ENCODE measurements around the gene SMPX. TPM values are rescaled to one million over a fixed set of nuclear protein-coding genes. Genes with fewer than 3 reads are reported as not detected.

The SMPX gene
- total and polyA plus RNA-seq, 9 of the 15 experiments (the other 6 are each of a cell fraction or from before 2014, with no cell fraction given), result not detected

DNA sequence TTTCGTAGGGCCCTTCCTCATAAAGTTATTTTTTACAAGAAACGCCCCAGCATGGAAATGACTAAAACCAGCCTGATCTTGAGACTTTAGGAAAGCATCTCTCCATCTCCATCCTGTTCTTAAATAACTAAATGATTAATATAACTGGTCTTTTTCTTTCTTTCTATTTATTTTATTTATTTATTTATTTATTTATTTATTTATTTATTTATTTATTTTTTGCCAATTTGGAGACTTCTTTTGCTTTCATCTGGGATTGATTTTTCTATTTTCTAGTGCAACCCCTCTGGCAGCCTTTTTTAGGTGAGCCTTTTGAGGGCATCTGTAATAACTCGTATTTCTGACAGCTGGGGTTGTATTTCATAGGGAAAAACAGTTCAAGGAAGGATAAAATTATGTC is 98.6 kb downstream of the SMPX start (continued):
- TF ChIP-seq ZBTB43 (CRISPR knock-in tag; IDR thresholded peaks at IDR 0.05), result no peak
- TF ChIP-seq, protein P1, sequence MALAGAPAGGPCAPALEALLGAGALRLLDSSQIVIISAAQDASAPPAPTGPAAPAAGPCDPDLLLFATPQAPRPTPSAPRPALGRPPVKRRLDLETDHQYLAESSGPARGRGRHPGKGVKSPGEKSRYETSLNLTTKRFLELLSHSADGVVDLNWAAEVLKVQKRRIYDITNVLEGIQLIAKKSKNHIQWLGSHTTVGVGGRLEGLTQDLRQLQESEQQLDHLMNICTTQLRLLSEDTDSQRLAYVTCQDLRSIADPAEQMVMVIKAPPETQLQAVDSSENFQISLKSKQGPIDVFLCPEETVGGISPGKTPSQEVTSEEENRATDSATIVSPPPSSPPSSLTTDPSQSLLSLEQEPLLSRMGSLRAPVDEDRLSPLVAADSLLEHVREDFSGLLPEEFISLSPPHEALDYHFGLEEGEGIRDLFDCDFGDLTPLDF (CRISPR knock-in tag; IDR thresholded peaks at IDR 0.05), result no peak
- TF ChIP-seq ZNF384 (IDR thresholded peaks at IDR 0.05; ENCODE audit: low read depth, low read length), result no peak
- no peak for TF ChIP-seq FOSL1 (tag; conservative IDR thresholded peaks at IDR 0.05)
- no peak for TF ChIP-seq ZKSCAN1 (IDR thresholded peaks at IDR 0.05; ENCODE audit: low read depth, low read length)
- no peak for TF ChIP-seq SMARCE1 (IDR thresholded peaks at IDR 0.05)
- TF ChIP-seq, protein P2, sequence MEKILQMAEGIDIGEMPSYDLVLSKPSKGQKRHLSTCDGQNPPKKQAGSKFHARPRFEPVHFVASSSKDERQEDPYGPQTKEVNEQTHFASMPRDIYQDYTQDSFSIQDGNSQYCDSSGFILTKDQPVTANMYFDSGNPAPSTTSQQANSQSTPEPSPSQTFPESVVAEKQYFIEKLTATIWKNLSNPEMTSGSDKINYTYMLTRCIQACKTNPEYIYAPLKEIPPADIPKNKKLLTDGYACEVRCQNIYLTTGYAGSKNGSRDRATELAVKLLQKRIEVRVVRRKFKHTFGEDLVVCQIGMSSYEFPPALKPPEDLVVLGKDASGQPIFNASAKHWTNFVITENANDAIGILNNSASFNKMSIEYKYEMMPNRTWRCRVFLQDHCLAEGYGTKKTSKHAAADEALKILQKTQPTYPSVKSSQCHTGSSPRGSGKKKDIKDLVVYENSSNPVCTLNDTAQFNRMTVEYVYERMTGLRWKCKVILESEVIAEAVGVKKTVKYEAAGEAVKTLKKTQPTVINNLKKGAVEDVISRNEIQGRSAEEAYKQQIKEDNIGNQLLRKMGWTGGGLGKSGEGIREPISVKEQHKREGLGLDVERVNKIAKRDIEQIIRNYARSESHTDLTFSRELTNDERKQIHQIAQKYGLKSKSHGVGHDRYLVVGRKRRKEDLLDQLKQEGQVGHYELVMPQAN (IDR thresholded peaks at IDR 0.05; ENCODE audit: borderline replicate concordance), result no peak
- no peak for TF ChIP-seq MEF2A (IDR thresholded peaks at IDR 0.05; ENCODE audit: control insufficient read depth, low read depth, low read length)
- TF ChIP-seq HNRNPK (IDR thresholded peaks at IDR 0.05; ENCODE audit: low read depth, low read length, poor library complexity, severe bottlenecking), result no peak

All from K562 (cell line).